A549 treated with Mapracorat at 1 μM for 4 hours (cell line): Measurements from ENCODE around the gene ATP8A1. TPM values are rescaled to one million over a fixed set of nuclear protein-coding genes. Genes with fewer than 3 reads are reported as not detected.

Source experiments
- total RNA-seq: library from RNA; stranded (reverse); fragments of 200-300 nt; extraction: Qiagen RNA extraction; gene quantifications from 5 replicates; pipeline ENCODE4 v1.2.3, GENCODE V29; 2022

ATP8A1 gene
- total RNA-seq: 0.03 to 0.09 TPM (median 0.06 TPM) in 4 of 5 replicates, not detected in the other

GRCh38 chr4:42656944-42657792 is at the start of gene ATP8A1:
Gene ATP8A1, minus strand, starts transcription at chr4:42657105. Its CDS starts 232 bp downstream, at chr4:42656873.

DNA sequence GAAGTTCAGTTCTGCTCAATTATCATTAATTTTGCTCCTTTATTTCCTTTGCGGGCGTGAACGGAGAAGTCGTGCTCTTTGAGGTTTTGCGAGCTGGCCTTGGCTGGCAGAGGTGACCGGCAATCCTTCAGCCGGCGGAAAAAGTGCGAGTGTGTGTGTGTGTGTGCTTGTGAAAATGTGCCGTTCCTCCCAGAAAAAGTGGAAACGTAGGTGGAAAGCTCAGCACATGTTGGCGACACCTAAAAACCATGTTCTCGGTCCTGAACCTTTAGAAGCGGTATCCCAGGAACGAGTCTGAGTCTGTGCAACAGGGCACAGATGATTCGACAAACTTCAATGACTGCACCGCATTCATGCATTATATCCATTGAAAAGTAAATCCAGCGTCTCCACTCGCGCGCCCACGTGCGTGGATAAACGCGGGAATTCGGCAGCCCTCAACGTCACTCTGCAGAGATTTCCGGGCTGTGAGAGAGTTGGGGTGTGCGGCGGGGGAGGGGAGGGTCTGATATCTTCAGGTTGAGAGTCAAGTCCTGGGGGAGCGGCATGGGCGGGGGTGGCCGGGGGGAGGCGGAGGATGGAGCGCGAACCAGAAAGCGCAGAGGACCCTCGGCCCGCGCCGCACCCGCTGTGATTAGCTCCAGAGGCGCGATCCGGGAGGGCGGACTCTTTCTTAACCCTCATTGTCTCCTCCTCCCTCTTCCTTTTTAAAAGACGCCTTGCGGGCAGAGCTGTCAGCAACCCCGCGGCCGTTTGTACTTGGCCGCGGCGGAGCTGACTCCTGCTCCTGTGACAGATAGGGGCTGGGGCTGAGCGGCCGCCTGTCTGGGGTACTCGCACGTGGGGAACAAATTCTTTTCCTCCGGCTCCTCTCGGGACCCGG is 259.9 kb downstream of the ATP8A1 start, which contains the start of gene SHISA3:
Gene SHISA3 (plus strand): TSS at position 737 of the 883 bp plus-strand sequence. CDS start 569 bp downstream, outside the sequence.

Other genes with a start within 250 kb of the ATP8A1 start
- gene GRXCR1, start 235.6 kb upstream of the ATP8A1 start, total RNA-seq: not detected in 5 replicates